H1 (cell line): ENCODE data around the gene NBDY. TPM values are rescaled to one million over a fixed set of nuclear protein-coding genes. Genes with fewer than 3 reads are reported as not detected.

ENCODE experiments used
- CTCF ChIA-PET: fragments of 300-600 bp; sonication (Branson Sonifier 250); formaldehyde crosslinking; loops from one replicate; lab custom pipeline; 2021; ENCODE audit not compliant: partially characterized antibody; lab: Charles Lee
- POLR2A ChIA-PET: fragments of 300-600 bp; sonication (Branson Sonifier 250); formaldehyde crosslinking; loops from one replicate; lab custom pipeline; 2021; ENCODE audit warnings: inconsistent platforms; ENCODE audit not compliant: partially characterized antibody; lab: Charles Lee
- DNase-seq, 2 experiments: peaks; one replicate each; pipeline versions ENCODE4 v3.0.0 to v3.0.0-alpha.2; 2010 to 2022; ENCODE audit warnings: low spot score in 2 of 2, low read depth in 1 of 2, mixed read lengths in 1 of 2
- FAIRE-seq: peaks from 2 replicates; lab custom pipeline; 2011; peaks lifted over from hg19 to GRCh38; lab: Jason Lieb, UNC
- H2AFZ ChIP-seq: 2 replicates; pipeline ENCODE4 v1.8.1; 2012; ENCODE audit warnings: low read length, inconsistent platforms
- H2AK5ac ChIP-seq: 2 replicates; pipeline ENCODE4 v1.6.1; 2013; ENCODE audit warnings: low read depth, low read length
- H2BK120ac ChIP-seq: replicated peaks from 2 replicates; pipeline ENCODE3; 2013; ENCODE audit warnings: low read depth, low read length, inconsistent platforms
- H2BK12ac ChIP-seq: 2 replicates; pipeline ENCODE4 v1.6.1; 2013; ENCODE audit warnings: low read depth, low read length
- H2BK15ac ChIP-seq: 2 replicates; pipeline ENCODE4 v1.6.1; 2013; ENCODE audit warnings: low read length
- H2BK20ac ChIP-seq: 2 replicates; pipeline ENCODE4 v1.6.1; 2013; ENCODE audit warnings: low read length
- H2BK5ac ChIP-seq: 2 replicates; pipeline ENCODE4 v1.6.1; 2013; ENCODE audit warnings: low read depth, low read length
- H3K14ac ChIP-seq: 2 replicates; pipeline ENCODE4 v1.6.1; 2013; ENCODE audit warnings: inconsistent platforms; ENCODE audit not compliant: insufficient read length
- H3K18ac ChIP-seq: 2 replicates; pipeline ENCODE4 v1.6.1; 2013; ENCODE audit warnings: low read length; ENCODE audit errors: extremely low read depth
- H3K23ac ChIP-seq: 2 replicates; pipeline ENCODE4 v1.6.1; 2013; ENCODE audit warnings: inconsistent platforms; ENCODE audit not compliant: insufficient read length
- H3K23me2 ChIP-seq: 2 replicates; pipeline ENCODE4 v1.6.1; 2013; ENCODE audit warnings: low read depth, low read length
- H3K27ac ChIP-seq: 2 replicates; pipeline ENCODE4 v1.6.1; 2011; ENCODE audit warnings: low read depth, low read length, inconsistent platforms
- H3K27me3 ChIP-seq, 4 experiments: replicated peaks in 1 of 4; 1 replicate in 1 of 4; 2 replicates in 3 of 4; pipeline versions ENCODE4 v1.6.1 to v1.8.1; 2011 to 2013; ENCODE audit warnings: low read length in 3 of 4, mild to moderate bottlenecking in 3 of 4, inconsistent platforms in 2 of 4, mixed read lengths in 2 of 4, moderate library complexity in 1 of 4; ENCODE audit not compliant: control insufficient read depth in 3 of 4, insufficient read depth in 3 of 4; ENCODE audit errors: extremely low read depth in 1 of 4
- H3K36me3 ChIP-seq, 4 experiments: 2 replicates each; pipeline versions ENCODE4 v1.6.1 to v1.8.1; 2011 to 2013; ENCODE audit warnings: mild to moderate bottlenecking in 4 of 4, low read length in 3 of 4, moderate library complexity in 2 of 4, control low read depth in 1 of 4, inconsistent platforms in 1 of 4; ENCODE audit not compliant: insufficient read depth in 4 of 4, control insufficient read depth in 2 of 4
- H3K4ac ChIP-seq: replicated peaks from 2 replicates; pipeline ENCODE3; 2013; ENCODE audit warnings: low read length, low read depth, mixed read lengths, inconsistent platforms; ENCODE audit not compliant: insufficient read length
- H3K4me1 ChIP-seq, 4 experiments: replicated peaks in 1 of 4; 1 replicate in 1 of 4; 2 replicates in 3 of 4; pipeline versions ENCODE4 v1.6.1 to v1.8.1; 2011 to 2013; ENCODE audit warnings: low read length in 3 of 4, inconsistent platforms in 2 of 4, mixed read lengths in 1 of 4; ENCODE audit not compliant: insufficient read depth in 4 of 4, control insufficient read depth in 3 of 4
- H3K4me2 ChIP-seq, 2 experiments: 2 replicates each; pipeline versions ENCODE4 v1.6.1 to v1.8.1; 2011 to 2013; ENCODE audit warnings: low read depth in 2 of 2, low read length in 2 of 2, control low read depth in 1 of 2, inconsistent platforms in 1 of 2, mild to moderate bottlenecking in 1 of 2; ENCODE audit not compliant: insufficient read depth in 1 of 2
- H3K4me3 ChIP-seq, 4 experiments: fragments of 200-600, 300-600 bp in 1 of 4; sonication (generic), shearing (Covaris generic), sonication (Bioruptor Twin) in 1 of 4; 2 replicates each; pipeline versions ENCODE4 v1.5.1 to v1.8.1; 2011 to 2016; ENCODE audit warnings: low read length in 4 of 4, low read depth in 3 of 4, control low read depth in 2 of 4, inconsistent platforms in 2 of 4, mild to moderate bottlenecking in 2 of 4, mixed read lengths in 1 of 4, moderate library complexity in 1 of 4; ENCODE audit not compliant: insufficient read depth in 2 of 4; ENCODE audit errors: extremely low read depth in 1 of 4
- H3K56ac ChIP-seq: replicated peaks from 2 replicates; pipeline ENCODE3; 2013; ENCODE audit warnings: low read depth, mild to moderate bottlenecking, mixed read lengths, low read length, inconsistent platforms; ENCODE audit not compliant: insufficient read length
- H3K79me1 ChIP-seq: 2 replicates; pipeline ENCODE4 v1.6.1; 2013; ENCODE audit warnings: low read depth, low read length, control low read depth
- H3K79me2 ChIP-seq, 2 experiments: 2 replicates each; pipeline versions ENCODE4 v1.6.1 to v1.8.1; 2012 to 2013; ENCODE audit warnings: low read length in 2 of 2, mild to moderate bottlenecking in 2 of 2, inconsistent platforms in 1 of 2; ENCODE audit not compliant: insufficient read depth in 2 of 2, control insufficient read depth in 1 of 2
- H3K9ac ChIP-seq, 4 experiments: replicated peaks in 1 of 4; 1 replicate in 1 of 4; 2 replicates in 3 of 4; pipeline versions ENCODE4 v1.6.1 to v1.8.1; 2011 to 2013; ENCODE audit warnings: low read depth in 3 of 4, low read length in 3 of 4, control low read depth in 2 of 4, mild to moderate bottlenecking in 2 of 4, moderate library complexity in 2 of 4, inconsistent platforms in 1 of 4; ENCODE audit errors: extremely low read depth in 1 of 4
- H3K9me3 ChIP-seq, 2 experiments: 2 replicates each; pipeline versions ENCODE4 v1.6.1 to v1.8.1; 2012 to 2013; ENCODE audit warnings: mild to moderate bottlenecking in 2 of 2, moderate library complexity in 2 of 2, control low read depth in 1 of 2, inconsistent platforms in 1 of 2, low read depth in 1 of 2, low read length in 1 of 2, mixed read lengths in 1 of 2; ENCODE audit not compliant: insufficient read depth in 2 of 2
- H4K20me1 ChIP-seq, 2 experiments: replicated peaks in 1 of 2; 2 replicates each; pipeline versions ENCODE3 to v1.8.1; 2011 to 2013; ENCODE audit warnings: inconsistent platforms in 2 of 2, low read length in 2 of 2, mild to moderate bottlenecking in 1 of 2; ENCODE audit not compliant: insufficient read depth in 2 of 2, control insufficient read depth in 1 of 2
- H4K5ac ChIP-seq: 2 replicates; pipeline ENCODE4 v1.6.1; 2013; ENCODE audit warnings: low read length, low read depth, mixed read lengths, inconsistent platforms; ENCODE audit not compliant: insufficient read length
- H4K8ac ChIP-seq: 2 replicates; pipeline ENCODE4 v1.8.0; 2013; ENCODE audit warnings: mild to moderate bottlenecking, moderate library complexity, low read length, inconsistent platforms; ENCODE audit not compliant: insufficient read depth; ENCODE audit errors: extremely low read depth
- H4K91ac ChIP-seq: replicated peaks from 2 replicates; pipeline ENCODE3; 2013; ENCODE audit warnings: low read length, mixed read lengths, inconsistent platforms; ENCODE audit not compliant: insufficient read length
- WGBS, 2 experiments: shearing (Covaris generic) in 1 of 2; methylation state at CpG; one replicate each; pipeline versions ENCODE4 v1.1.6 to v1.1.7; 2013 to 2015; ENCODE audit warnings: low lambda C conversion rate in 2 of 2, mixed read lengths in 2 of 2, inconsistent platforms in 1 of 2, low coverage in 1 of 2, missing lambda C conversion rate in 1 of 2; ENCODE audit not compliant: insufficient replicate concordance in 2 of 2, insufficient coverage in 1 of 2, insufficient read length in 1 of 2; ENCODE audit errors: extremely low coverage in 1 of 2, missing lambda C conversion rate in 1 of 2; 5-methylcytosine and 5-hydroxymethylcytosine counted together
- polyA plus RNA-seq, 7 experiments: library from polyadenylated mRNA; depleted of rRNA in 3 of 7; stranded (reverse) in 5 of 7; unstranded in 2 of 7; fragments of >200 nt in 5 of 7; fragments of 200-250 nt in 2 of 7; gene quantifications; 1 replicate in 5 of 7; 2 replicates in 1 of 7; 4 replicates in 1 of 7; pipeline versions ENCODE4 v1.2.1 to v1.2.3, GENCODE V29; 2011 to 2013; ENCODE audit warnings: missing spikeins in 2 of 7, mixed read lengths in 2 of 7
- total RNA-seq: library from RNA; stranded (reverse); fragmentation: NEBNext Ultra II Directional; extraction: Animal tissue kit (Norgen Biotek cat#: 25700); gene quantifications from 2 replicates; pipeline ENCODE4 v1.2.1, GENCODE V29; 2021
- TF ChIP-seq, protein P1 (sequence below): IDR thresholded peaks from 2 replicates; pipeline ENCODE4 v1.6.1; 2011; ENCODE audit warnings: low read depth, mild to moderate bottlenecking, low read length; ENCODE audit not compliant: insufficient read depth

The NBDY gene
- total and polyA plus RNA-seq, 2 of the 8 experiments (the other 6 are each of a cell fraction or from before 2014, with no cell fraction given): 42.3 to 57.8 TPM

DNA sequence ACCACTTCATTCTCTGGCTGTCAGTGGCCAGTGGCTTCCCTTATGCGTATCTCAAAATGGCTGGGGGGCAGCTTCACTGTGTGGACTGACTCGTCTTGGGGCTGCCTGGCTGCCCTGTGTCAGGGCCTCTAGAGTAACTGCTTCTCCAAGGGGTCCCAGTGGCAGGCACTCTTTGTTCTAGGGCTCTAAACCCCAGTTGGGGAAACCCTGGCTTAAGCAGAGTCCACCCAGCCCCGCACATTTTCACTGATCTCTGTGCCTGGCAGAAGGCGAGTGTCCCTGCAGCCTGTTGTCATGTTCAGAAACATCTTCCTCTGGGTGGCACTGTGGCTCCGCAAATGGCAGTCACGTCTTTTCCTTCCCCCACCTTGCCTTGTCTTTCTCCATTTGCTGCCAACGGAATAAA, 59.7 kb downstream of the NBDY start:
- no peak overlapping the region for H3K4ac ChIP-seq
- H3K18ac ChIP-seq: no peak overlapping the region
- H4K91ac ChIP-seq: no peak overlapping the region
- H3K9ac ChIP-seq: no peak overlapping the region
- H4K5ac ChIP-seq: no peak overlapping the region
- CTCF ChIA-PET: no interaction called here
- no peak overlapping the region for H4K8ac ChIP-seq
- H3K27me3 ChIP-seq: no peaks in the 10 kb centered on the region
- H2BK12ac ChIP-seq: no peak overlapping the region
- no peak overlapping the region for H3K4me3 ChIP-seq
- H3K4me2 ChIP-seq: no peak overlapping the region
- H3K56ac ChIP-seq: no peak overlapping the region
- H3K79me1 ChIP-seq: no peaks in the 10 kb centered on the region; the same call in 1 of the 2 replicates
- H3K9me3 ChIP-seq: no peaks in the 10 kb centered on the region
- peaks cover 0 to 7% (median 3%) of the 10 kb centered on the region in 4 experiments; a peak in 3 of 8 replicates for H3K36me3 ChIP-seq
- no peak overlapping the region for H2BK5ac ChIP-seq
- peaks cover 0 to 1% of the 10 kb centered on the region in 2 experiments for H4K20me1 ChIP-seq
- no peak overlapping the region for H2BK120ac ChIP-seq
- FAIRE-seq (no peak), DNase-seq (no peak)
- WGBS, 2 experiments: 91% methylated on average over 4 of the region's 7 CpGs; no CpG with 5 or more reads in 1 of the 2 experiments
- POLR2A ChIA-PET: no interaction called here
- no peak overlapping the region for H3K27ac ChIP-seq
- H3K4me1 ChIP-seq: no peaks in the 10 kb centered on the region
- H2AFZ ChIP-seq: no peak overlapping the region
- no peak overlapping the region for H3K23ac ChIP-seq
- H3K23me2 ChIP-seq: no peaks in the 10 kb centered on the region
- H3K79me2 ChIP-seq: no peaks in the 10 kb centered on the region
- no peak overlapping the region for H2BK15ac ChIP-seq
- H2BK20ac ChIP-seq: no peak overlapping the region
- no peak overlapping the region for H3K14ac ChIP-seq
- no peak overlapping the region for H2AK5ac ChIP-seq
- TF ChIP-seq, protein P1, sequence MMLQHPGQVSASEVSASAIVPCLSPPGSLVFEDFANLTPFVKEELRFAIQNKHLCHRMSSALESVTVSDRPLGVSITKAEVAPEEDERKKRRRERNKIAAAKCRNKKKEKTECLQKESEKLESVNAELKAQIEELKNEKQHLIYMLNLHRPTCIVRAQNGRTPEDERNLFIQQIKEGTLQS: no peak
